ENCODE results near the gene SOX10. TPM values are rescaled to one million over a fixed set of nuclear protein-coding genes. Genes with fewer than 3 reads are reported as not detected.
A peak's percentile ranks its signal among the peaks of the same experiment; 100 is the strongest.
"Not testable (repeated sequence)": the region's sequence is repeated elsewhere in the genome, so short reads cannot be mapped to it uniquely, and the experiment has no call there.

SOX10 gene
- total RNA-seq, 2 experiments from 2014 or later = not detected

DNA sequence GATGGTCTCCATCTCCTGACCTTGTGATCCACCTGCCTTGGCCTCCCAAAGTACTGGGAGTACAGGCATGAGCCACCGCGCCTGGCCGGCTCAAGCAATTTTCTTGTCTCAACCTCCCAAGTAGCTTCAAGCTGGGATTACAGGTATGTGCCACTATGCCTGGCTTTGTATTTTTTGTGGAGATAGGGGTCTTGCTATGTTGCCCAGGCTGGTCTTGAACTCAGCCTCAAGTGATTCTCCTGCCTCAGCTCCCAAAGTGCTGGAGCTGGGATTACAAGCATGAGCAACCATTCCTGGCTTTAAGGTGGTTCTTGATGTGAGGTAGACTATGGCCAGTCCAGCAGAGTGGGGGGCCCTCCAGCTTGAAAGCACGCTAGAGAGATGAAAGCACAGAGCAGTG lies 23.3 kb downstream of the SOX10 start:
- H3K4me1 Mint-ChIP-seq (ENCODE audit: low read depth) = peaks cover 13% of the 10 kb centered on the region
- intact Hi-C loops (cut with micrococcal nuclease) = no loop called here
- no peaks in the 10 kb centered on the region for H3K9me3 Mint-ChIP-seq
- no peak overlapping the region for H3K27ac Mint-ChIP-seq
- H3K4me3 Mint-ChIP-seq = no peak overlapping the region
- H3K36me3 Mint-ChIP-seq (ENCODE audit: low read depth) = peaks cover 39% of the 10 kb centered on the region
- no peaks in the 10 kb centered on the region for H3K27me3 Mint-ChIP-seq (ENCODE audit: low read depth)
- CTCF ChIA-PET = no interaction called here
- DNase-seq = no peak

- peaks cover 36% of the 10 kb centered on the region for H3K36me3 Mint-ChIP-seq (ENCODE audit: low read depth)
- no peak overlapping the region for H3K27ac Mint-ChIP-seq
- peaks cover 22% of the 10 kb centered on the region for H3K4me1 Mint-ChIP-seq (ENCODE audit: low read depth)
- CTCF ChIA-PET = interaction anchor here (0.6 to 0.7 kb wide), 3 partner anchors 11 to 323 kb away, joined by 3 to 4 read pairs (median 4); no protein-coding TSS in a partner anchor
- no peak for DNase-seq
- H3K9me3 Mint-ChIP-seq = no peaks in the 10 kb centered on the region
- intact Hi-C loops (cut with micrococcal nuclease) = no loop called here
- no peak overlapping the region for H3K4me3 Mint-ChIP-seq
- H3K27me3 Mint-ChIP-seq (ENCODE audit: low read depth) = no peaks in the 10 kb centered on the region
Observed at GRCh38 chr22:37959231-37959825, 25.0 kb downstream of the SOX10 start.

- Mint-ChIP-seq H3K9me3 (no peaks in the 10 kb centered on the region), H3K4me1 (ENCODE audit: low read depth) (peaks cover 35% of the 10 kb centered on the region), H3K27ac (no peak overlapping the region), H3K27me3 (ENCODE audit: low read depth) (peaks cover 2% of the 10 kb centered on the region), H3K4me3 (no peak overlapping the region), H3K36me3 (ENCODE audit: low read depth) (peaks cover 34% of the 10 kb centered on the region)
- CTCF ChIA-PET = interaction anchor here (1.7 kb wide), 1 partner anchor 8 kb away, joined by 5 read pairs; no protein-coding TSS in a partner anchor
- intact Hi-C loops (cut with micrococcal nuclease) = no loop called here
- DNase-seq = no peak
Observed at GRCh38 chr22:37957232-37957631, 27.1 kb downstream of the SOX10 start.

DNA sequence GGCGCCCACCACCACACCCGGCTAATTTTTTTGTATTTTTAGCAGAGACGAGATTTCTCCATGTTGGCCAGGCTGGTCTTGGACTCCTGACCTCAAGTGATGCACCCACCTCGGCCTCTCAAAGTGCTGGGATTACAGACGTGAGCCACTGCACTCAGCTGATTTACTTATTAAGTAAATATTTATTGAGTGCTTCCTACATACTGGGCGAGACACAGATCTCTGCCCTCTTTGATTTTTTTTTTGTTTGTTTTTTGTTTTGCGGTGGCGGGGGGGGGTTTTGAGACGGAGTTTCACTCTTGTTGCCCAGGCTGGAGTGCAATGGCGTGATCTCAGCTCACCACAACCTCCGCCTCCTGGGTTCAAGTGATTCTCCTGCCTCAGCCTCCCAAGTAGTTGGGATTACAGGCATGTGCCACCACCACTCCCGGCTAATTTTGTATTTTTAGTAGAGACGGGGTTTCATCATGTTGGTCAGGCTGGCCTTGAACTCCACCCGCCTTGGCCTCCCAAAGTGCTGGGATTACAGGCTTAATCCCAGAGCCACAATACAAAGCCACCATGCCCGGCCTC lies 28.4 kb downstream of the SOX10 start:
- H3K27ac Mint-ChIP-seq; H3K9me3 Mint-ChIP-seq; H3K27me3 Mint-ChIP-seq (ENCODE audit: low read depth); H3K4me3 Mint-ChIP-seq; intact Hi-C loops (cut with micrococcal nuclease); DNase-seq: not testable (repeated sequence)
- CTCF ChIA-PET = interaction anchor here (1.7 kb wide), 1 partner anchor 10 kb away, joined by 5 read pairs; no protein-coding TSS in a partner anchor
- H3K36me3 Mint-ChIP-seq (ENCODE audit: low read depth) = peaks cover 24% of the 10 kb centered on the region
- H3K4me1 Mint-ChIP-seq (ENCODE audit: low read depth) = peaks cover 35% of the 10 kb centered on the region

DNA sequence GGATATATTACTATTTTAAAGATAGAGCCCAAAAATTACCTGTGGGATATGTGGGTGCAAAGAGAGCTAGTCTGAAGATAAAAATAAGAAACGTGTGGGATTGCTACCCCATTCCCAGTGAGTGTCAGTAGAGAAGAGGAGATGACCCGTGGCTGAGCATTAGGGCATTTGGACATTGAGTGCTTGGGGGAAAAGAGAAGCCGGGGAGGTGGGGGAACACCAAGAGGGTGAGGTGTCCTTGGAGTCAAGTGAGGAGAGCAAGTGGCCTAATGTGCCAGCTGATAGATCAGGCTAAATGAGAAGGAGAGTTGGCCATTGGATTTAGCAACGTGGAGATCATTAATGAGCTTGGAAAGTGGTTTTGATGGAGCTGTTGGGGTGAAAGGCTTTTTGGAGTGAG lies 29.7 kb downstream of the SOX10 start:
- H3K27me3 Mint-ChIP-seq (ENCODE audit: low read depth) = peaks cover 5% of the 10 kb centered on the region
- H3K9me3 Mint-ChIP-seq = no peaks in the 10 kb centered on the region
- intact Hi-C loops (cut with micrococcal nuclease) = loop anchor here (5.0 kb wide), 1 partner anchor 137 kb away; no protein-coding TSS in a partner anchor
- peak overlapping the region; percentile 98 for H3K4me3 Mint-ChIP-seq
- CTCF ChIA-PET = interaction anchor here (0.7 to 1.2 kb wide), 3 partner anchors 13 to 137 kb away, joined by 3 read pairs; no protein-coding TSS in a partner anchor
- H3K36me3 Mint-ChIP-seq (ENCODE audit: low read depth) = peaks cover 24% of the 10 kb centered on the region
- no peak overlapping the region for H3K27ac Mint-ChIP-seq
- no peak for DNase-seq
- H3K4me1 Mint-ChIP-seq (ENCODE audit: low read depth) = peaks cover 35% of the 10 kb centered on the region

DNA sequence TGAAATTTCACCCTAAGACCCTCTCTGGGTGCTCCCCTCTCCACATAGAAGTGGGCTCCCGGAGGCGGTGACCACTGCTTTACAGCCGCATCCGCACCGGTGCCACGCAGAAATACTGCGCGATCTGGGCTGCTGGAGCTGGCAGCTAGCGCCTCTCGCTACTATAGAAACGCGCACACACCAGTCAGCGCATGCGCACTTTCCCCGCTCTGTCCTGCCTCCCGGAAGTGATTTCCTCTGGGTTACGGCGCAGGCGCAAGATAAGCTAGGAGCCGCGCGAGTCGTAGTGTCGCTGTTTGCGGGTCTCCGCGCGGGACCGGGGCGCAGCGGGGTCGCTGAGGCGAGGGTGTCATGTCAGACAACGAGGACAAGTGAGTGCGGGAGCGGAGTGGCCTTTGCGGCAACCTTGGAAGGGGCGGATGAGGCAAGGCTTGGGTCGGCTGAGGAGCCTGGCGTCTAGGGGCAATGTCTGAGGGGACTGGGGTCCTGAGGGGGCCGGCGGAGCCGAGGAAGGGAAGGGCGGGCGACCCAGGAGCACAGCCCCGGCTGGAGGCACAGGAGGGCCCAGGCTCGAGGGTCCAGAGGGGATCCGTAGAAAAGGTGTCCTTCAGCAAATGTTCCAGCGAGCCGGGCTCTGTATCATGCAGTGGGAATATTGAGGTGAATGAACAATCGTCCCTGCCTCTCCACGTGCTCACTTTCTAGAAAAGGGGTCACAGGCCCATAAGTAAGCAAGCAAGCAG lies 30.7 kb downstream of the SOX10 start, which contains the start of the genes C22orf23 and POLR2F:
Gene C22orf23 (minus strand): TSS at position 165 of the 743 bp plus-strand sequence. CDS start 452 bp downstream, outside the sequence.
Gene POLR2F (plus strand): TSS at position 263 of the 743 bp plus-strand sequence. CDS start 89 bp downstream, at position 352.
- peaks cover 31% of the 10 kb centered on the region for H3K4me1 Mint-ChIP-seq (ENCODE audit: low read depth)
- CTCF ChIA-PET = interaction anchor here (0.7 to 1.2 kb wide), 4 partner anchors 14 to 136 kb away, joined by 3 read pairs; no protein-coding TSS in a partner anchor
- intact Hi-C loops (cut with micrococcal nuclease) = loop anchor here (2.0 to 5.0 kb wide), 2 partner anchors 57 to 136 kb away; no protein-coding TSS in a partner anchor
- peak; percentile 98 for DNase-seq
- H3K27me3 Mint-ChIP-seq (ENCODE audit: low read depth) = peaks cover 5% of the 10 kb centered on the region
- peaks cover 14% of the 10 kb centered on the region for H3K36me3 Mint-ChIP-seq (ENCODE audit: low read depth)
- H3K4me3 Mint-ChIP-seq = peak within 1 kb of the TSS; percentile 98
- H3K9me3 Mint-ChIP-seq = no peaks in the 10 kb centered on the region
- H3K27ac Mint-ChIP-seq = peak within 1 kb of the TSS; percentile 79

DNA sequence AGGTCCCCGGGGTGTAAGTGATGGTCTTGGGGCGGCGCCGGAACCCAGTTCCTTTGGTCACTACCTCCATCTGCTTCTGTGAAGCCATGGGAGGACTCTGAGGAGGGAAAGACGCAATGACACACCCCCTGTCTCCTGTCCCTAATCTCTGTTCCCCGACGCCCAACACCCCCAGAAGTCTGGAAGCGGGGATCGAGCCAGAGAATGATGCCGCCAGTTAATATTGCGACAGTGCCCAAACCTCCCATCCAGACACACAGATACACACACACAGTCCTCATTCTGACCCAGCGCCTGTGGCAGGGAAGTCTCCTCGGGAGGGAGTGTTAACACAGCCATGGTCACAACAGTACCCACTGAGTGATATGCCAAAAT lies 31.3 kb downstream of the SOX10 start:
- Mint-ChIP-seq H3K36me3 (ENCODE audit: low read depth) (peaks cover 12% of the 10 kb centered on the region), H3K9me3 (no peaks in the 10 kb centered on the region), H3K27me3 (ENCODE audit: low read depth) (peaks cover 5% of the 10 kb centered on the region), H3K27ac (no peak overlapping the region), H3K4me3 (peak overlapping the region; percentile 98), H3K4me1 (ENCODE audit: low read depth) (peaks cover 29% of the 10 kb centered on the region)
- peak; percentile 8 for DNase-seq
- CTCF ChIA-PET = interaction anchor here (0.9 kb wide), 1 partner anchor 90 kb away, joined by 3 read pairs; no protein-coding TSS in a partner anchor
- intact Hi-C loops (cut with micrococcal nuclease) = loop anchor here (2.0 to 5.0 kb wide), 2 partner anchors 56 to 136 kb away; no protein-coding TSS in a partner anchor

GRCh38 chr22:37952629-37953028 lies 31.7 kb downstream of the SOX10 start:
- peak overlapping the region; percentile 98 for H3K4me3 Mint-ChIP-seq
- H3K36me3 Mint-ChIP-seq (ENCODE audit: low read depth); H3K9me3 Mint-ChIP-seq; H3K27ac Mint-ChIP-seq; DNase-seq; H3K27me3 Mint-ChIP-seq (ENCODE audit: low read depth): not testable (repeated sequence)
- intact Hi-C loops (cut with micrococcal nuclease) = loop anchor here (2.0 to 5.0 kb wide), 2 partner anchors 56 to 135 kb away; no protein-coding TSS in a partner anchor
- H3K4me1 Mint-ChIP-seq (ENCODE audit: low read depth) = peaks cover 26% of the 10 kb centered on the region
- CTCF ChIA-PET = interaction anchor here (1.3 kb wide), 1 partner anchor 89 kb away, joined by 4 read pairs; no protein-coding TSS in a partner anchor

DNA sequence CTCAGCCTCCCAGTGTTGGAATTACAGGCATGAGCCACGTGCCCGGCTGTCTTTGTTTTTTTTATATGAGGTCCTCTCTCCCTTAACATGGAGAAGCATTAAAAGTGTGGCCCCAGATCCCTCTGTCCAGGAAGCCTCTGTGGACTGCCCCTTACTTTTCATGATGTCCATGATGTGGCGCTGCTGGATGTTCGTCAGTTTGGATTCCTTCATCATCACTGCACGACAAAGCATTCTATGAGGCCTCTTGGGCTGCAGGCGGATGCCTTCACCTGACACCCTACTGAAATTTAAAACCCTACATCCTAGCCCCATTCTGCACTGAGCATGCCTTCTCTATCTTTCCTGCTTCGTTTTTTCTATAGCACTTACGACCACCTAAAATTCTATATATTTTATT lies 33.0 kb downstream of the SOX10 start:
- DNase-seq = no peak
- H3K9me3 Mint-ChIP-seq = no peaks in the 10 kb centered on the region
- H3K4me3 Mint-ChIP-seq = no peak overlapping the region
- H3K27ac Mint-ChIP-seq = no peak overlapping the region
- peaks cover 2% of the 10 kb centered on the region for H3K36me3 Mint-ChIP-seq (ENCODE audit: low read depth)
- peaks cover 5% of the 10 kb centered on the region for H3K27me3 Mint-ChIP-seq (ENCODE audit: low read depth)
- intact Hi-C loops (cut with micrococcal nuclease) = loop anchor here (5.0 kb wide), 1 partner anchor 134 kb away; no protein-coding TSS in a partner anchor
- H3K4me1 Mint-ChIP-seq (ENCODE audit: low read depth) = peaks cover 22% of the 10 kb centered on the region
- CTCF ChIA-PET = interaction anchor here (0.6 to 1.3 kb wide), 2 partner anchors 88 to 336 kb away, joined by 3 to 4 read pairs; no protein-coding TSS in a partner anchor

GRCh38 chr22:37947142-37947795 lies 37.1 kb downstream of the SOX10 start:
- CTCF ChIA-PET; H3K36me3 Mint-ChIP-seq (ENCODE audit: low read depth); H3K27ac Mint-ChIP-seq; H3K4me3 Mint-ChIP-seq; H3K4me1 Mint-ChIP-seq (ENCODE audit: low read depth); H3K27me3 Mint-ChIP-seq (ENCODE audit: low read depth); DNase-seq; intact Hi-C loops (cut with micrococcal nuclease); H3K9me3 Mint-ChIP-seq: not testable (repeated sequence)

DNA sequence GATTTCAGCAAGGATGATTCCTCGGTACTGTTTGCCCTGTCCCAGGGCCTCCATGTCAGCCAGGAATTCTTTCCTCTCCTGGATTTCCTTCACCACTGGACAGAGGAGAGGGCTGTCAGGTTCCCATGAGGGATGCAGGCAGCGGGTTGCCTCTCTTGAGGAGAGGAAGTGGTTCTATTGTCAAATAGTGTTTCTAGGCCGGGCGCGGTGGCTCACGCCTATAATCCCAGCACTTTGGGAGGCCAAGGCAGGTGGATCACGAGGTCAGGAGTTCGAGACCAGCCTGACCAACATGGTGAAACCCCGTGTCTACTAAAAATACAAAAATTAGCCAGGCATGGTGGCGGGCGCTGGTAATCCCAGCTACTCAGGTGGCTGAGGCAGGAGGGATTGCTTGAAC lies 39.9 kb downstream of the SOX10 start:
- H3K9me3 Mint-ChIP-seq; H3K36me3 Mint-ChIP-seq (ENCODE audit: low read depth); H3K4me1 Mint-ChIP-seq (ENCODE audit: low read depth); H3K4me3 Mint-ChIP-seq; DNase-seq; H3K27me3 Mint-ChIP-seq (ENCODE audit: low read depth); intact Hi-C loops (cut with micrococcal nuclease); H3K27ac Mint-ChIP-seq: not testable (repeated sequence)
- CTCF ChIA-PET = interaction anchor here (1.3 kb wide), 1 partner anchor 10 kb away, joined by 5 read pairs; no protein-coding TSS in a partner anchor

Data from activated naive CD4-positive, alpha-beta T cell treated with anti-CD3 and anti-CD28 coated beads for 36 hours (primary cell).